NCI-H1092 (cell line): ENCODE data around the gene RMND1.
"Not testable (repeated sequence)": the region's sequence is repeated elsewhere in the genome, so short reads cannot be mapped to it uniquely, and the experiment has no call there.

Source experiments
- DNase-seq: peaks from one replicate; lab custom pipeline; 2025; lab: John Stamatoyannopoulos, UW

The RMND1 gene

GRCh38 chr6:151451417-151451949 lies 443 bp downstream of the RMND1 start:
- no peak for DNase-seq

- not testable (repeated sequence) for DNase-seq
These were observed 998 bp downstream of the RMND1 start for GRCh38 chr6:151450928-151451327.

DNA sequence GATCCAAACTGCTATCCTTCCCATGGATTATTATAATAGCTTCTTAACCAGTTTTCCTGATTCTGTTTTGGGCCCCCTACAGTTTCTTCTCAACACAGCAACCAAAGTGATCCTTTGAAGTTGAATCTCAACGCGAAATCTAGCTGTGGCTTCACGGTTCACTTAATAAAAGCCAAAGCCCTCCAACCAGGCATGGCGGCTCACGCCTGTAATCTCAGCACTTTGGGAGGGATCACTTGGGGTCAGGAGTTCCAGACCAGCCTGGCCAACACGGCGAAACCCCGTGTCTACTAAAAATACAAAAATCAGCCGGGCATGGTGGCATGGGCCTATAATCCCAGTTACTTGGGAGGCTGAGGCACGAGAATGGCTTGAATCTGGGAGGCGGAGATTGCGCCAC lies 3.3 kb downstream of the RMND1 start:
- DNase-seq: no peak

DNA sequence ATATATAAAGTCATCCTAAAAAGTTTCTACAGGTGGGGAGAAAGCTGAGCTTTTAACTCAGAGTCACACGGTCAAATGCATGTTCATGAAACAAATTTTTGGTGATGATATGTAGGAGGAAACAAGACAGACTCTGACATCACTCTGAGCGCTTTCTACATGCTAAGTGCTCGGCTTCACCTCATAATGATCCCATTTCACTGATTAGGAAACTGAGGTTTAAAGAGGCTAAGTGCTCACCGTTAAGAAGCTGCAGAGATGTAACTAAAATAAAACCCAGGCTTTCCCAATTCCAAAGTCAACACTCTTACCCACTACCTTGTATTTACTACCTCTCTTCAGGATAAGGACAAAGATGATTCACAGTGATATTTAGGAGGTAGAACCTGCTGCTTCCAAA lies 4.7 kb downstream of the RMND1 start:
- no peak for DNase-seq

GRCh38 chr6:151445482-151445881 lies 6.4 kb downstream of the RMND1 start:
- DNase-seq: no peak

DNA sequence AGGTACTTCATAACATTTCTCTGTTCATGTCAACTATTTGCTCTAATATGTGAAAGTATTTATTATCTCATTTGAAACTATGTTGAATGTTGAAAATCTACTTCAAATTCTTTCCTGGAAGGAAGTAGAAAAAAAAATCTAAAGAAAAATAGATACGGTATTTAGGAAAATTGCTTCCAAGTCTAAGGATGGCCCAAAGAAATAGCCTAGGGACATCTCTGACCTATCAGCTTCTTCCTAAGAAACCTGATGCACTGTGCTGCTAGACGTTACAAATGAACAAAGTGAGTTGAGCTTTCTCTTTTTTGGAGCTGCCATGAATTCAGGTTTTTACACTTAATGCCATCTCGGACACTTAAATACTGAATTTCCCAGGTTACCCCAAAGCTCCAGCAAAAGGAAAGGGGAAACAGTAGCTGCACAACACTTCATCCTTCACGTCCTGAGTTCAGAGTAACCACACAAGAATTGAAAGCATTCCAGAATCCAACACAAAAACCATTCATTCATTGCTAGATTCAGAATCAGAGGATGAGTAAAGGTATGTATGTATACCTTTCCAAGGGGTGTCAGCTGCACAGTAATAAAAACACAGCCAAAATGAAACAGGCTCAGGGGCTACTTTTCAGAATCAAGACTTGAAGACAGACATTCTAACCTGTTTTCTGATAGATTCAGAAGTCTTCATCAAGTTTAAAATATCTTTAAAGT lies 7.9 kb downstream of the RMND1 start:
- DNase-seq: no peak

DNA sequence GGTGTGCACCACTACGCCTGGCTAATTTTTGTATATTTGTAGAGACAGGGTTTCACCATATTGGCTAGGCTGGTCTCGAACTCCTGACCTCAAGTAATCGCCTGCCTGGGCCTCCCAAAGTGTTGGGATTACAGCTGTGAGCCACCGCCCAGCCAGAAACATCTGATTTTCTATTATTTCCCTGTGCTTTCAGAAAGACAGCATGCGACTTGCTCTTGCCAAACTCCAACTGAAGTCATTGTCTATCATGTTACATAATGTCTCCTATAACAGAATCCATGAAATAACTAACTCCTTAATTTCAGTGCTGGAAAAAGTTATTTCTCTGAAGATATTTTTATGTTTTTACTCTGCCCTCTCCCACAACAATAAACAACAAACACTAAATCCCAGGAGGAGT lies 8.5 kb downstream of the RMND1 start:
- DNase-seq: no peak

DNA sequence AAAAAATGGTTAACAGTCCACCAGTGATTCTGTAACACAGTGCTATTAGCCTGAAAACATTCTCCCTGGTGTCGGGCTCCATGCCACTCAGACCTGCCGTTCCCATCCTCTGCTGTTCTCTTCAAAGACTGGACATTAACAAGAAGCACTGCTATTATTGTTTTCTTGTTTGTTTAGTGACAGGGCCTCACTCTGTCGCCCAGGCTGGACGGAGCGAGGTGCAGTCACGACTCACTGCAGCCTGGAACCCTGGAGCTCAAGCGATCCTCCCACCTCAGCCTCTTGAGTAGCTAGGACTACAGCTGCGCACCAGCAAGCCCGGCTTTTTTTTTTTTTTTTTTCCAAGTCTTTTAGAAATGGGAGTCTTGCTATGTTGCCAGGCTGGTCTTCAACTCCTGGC lies 9.6 kb downstream of the RMND1 start:
- no peak for DNase-seq

- DNase-seq: no peak
These were observed 10.3 kb downstream of the RMND1 start for GRCh38 chr6:151441390-151442166.

DNA sequence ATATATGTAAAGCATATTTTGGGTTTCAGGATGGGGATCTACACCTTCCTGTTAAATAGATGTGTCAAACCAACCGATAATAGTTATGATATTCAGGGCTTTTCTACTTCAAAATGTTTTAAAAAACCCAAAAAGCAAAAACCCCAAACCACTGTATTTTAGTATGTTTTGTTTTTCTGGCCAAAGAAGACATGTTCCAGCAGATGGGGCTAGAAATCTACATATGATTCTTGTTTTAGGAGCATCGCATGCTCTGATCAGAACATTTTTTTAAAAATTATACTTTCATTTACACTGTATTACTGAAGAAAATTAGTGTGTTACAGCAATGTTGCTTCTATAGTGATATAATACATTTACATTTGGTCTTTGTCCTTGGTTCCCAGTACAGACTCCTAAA lies 11.0 kb downstream of the RMND1 start:
- DNase-seq: no peak

GRCh38 chr6:151440498-151440897 lies 11.4 kb downstream of the RMND1 start:
- DNase-seq: no peak

DNA sequence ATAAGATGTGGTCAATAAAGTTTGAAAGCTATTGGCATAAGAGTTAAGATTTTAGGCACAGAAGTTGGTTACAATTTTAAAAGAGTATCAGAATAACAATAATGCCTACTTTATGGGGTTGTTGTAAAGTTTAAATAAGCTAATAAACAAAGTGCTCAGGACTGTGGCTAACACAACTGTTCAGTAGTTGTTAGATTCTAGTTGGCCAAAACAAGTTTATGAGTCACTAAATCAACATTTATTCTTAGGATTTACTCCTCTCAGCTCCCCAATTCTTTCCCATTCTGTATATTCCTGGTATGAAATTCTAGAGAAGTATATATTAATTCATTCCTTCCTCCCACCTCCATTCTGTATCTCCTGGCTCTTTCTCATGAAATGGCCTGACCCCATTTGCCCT lies 14.5 kb downstream of the RMND1 start:
- DNase-seq: no peak

DNA sequence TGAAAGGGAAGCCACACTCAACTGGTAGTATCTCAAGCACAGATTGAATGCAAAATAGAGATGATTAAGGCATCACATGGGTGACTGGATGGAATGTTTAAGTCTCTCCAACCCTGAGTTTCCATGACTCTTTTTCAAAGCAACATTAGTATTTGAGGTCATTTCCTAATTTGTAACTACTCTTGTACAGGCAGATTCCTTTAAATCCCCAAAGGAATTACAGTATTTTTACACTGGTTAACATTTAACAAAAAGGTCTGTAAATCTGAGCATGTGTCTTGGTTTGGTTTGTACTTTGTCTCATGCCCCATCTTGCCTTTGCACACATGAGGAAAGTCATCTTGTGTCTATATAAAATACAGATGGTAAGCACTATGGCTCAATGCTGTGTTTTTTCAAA lies 15.1 kb downstream of the RMND1 start:
- DNase-seq: no peak

GRCh38 chr6:151436300-151436699 lies 15.6 kb downstream of the RMND1 start:
- no peak for DNase-seq

- no peak for DNase-seq
These were observed 17.6 kb downstream of the RMND1 start for GRCh38 chr6:151434369-151434768.

DNA sequence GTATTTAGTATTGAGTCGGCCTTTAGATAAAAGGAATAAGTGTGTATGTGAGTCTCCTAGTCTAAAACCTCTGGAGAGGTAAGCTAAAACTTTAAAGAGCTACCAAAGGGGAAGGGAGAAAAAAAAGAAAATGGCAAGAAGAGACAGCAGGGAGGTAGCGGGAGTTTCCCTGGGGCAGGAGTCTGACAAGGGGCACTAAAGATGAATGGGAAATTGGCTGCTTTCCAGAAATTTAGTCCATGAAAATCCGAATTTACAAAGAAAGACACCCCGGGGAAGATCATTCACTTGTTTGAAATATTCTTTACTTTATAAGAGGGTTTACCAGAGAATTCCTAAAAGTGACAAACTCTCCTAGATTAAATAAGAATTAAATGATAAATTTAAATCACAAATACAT lies 19.3 kb downstream of the RMND1 start:
- DNase-seq: no peak

DNA sequence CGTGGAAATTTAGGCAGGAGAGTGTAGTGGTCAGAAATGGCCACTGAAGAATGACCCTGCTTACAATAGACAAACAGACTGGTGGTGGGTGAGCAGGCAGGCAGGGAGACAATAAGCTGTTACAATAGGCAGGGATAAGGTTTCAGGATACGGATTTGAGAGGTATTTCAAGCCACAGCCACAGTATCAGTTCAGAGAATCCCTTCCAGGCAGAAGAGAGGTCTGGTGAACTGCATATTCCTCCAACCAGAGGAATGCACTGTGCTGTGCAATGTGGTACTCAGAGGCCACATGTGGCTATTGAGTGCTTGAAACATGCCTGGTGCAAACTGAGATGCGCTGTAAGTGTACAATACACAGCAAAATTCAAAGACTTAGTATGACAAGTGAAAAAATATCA lies 20.6 kb downstream of the RMND1 start:
- DNase-seq: no peak

GRCh38 chr6:151430886-151431285 lies 21.0 kb downstream of the RMND1 start:
- DNase-seq: no peak

GRCh38 chr6:151428093-151428735 lies 23.7 kb downstream of the RMND1 start:
- DNase-seq: no peak

DNA sequence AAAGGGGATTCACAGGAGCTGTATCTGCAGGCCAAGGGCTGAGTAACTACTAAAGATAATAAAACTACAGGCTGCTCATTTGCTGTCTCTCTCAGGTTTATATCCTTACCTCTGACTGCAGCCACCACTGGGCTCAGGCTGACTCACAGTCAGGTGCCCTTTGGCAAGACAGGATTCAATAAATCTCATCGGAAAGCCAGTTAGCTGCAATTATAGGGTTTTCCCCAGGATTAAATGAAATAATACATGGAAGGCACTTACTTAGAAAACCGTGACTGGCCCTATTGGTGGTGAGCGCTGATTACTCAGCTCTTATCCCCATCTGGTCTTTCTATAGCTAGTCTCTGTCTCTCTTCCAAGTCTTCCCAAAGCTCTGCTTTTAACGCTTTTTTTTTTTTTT lies 26.4 kb downstream of the RMND1 start:
- no peak for DNase-seq

- DNase-seq: no peak
These were observed 28.9 kb downstream of the RMND1 start for GRCh38 chr6:151422981-151423380.

DNA sequence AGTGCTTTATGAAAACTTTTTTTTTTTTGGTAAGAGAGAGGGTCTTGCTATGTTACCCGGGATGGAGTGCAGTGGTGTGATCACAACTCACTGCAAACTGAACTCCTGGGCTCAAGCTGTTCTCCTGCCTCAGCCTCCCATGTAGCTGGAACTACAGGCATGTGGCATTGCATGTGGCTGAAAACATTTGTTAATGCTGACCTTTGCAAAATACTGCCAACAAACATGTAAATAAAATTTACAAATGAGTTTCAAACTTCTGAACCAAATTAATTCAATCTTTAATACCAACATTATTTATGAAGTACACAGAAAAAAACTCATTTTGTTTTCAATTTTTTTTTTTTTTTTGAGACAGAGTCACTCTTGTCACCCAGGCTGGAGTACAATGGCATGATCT lies 34.4 kb downstream of the RMND1 start:
- no peak for DNase-seq
